ENCODE results near the gene EDEM3. TPM values are rescaled to one million over a fixed set of nuclear protein-coding genes. Genes with fewer than 3 reads are reported as not detected.

Gene EDEM3
- total RNA-seq, 1 donor from 2014 or later = 16.2 TPM

- ChIA-PET CTCF (no interaction called here), POLR2A (no interaction called here)
- Mint-ChIP-seq H3K9me3 (no peaks in the 10 kb centered on the region), H3K36me3 (ENCODE audit: low read depth) (no peaks in the 10 kb centered on the region), H3K4me1 (no peaks in the 10 kb centered on the region), H3K27ac (no peak overlapping the region), H3K27me3 (peaks cover 18% of the 10 kb centered on the region), H3K4me3 (no peak overlapping the region)
- TF ChIP-seq CTCF (IDR thresholded peaks at IDR 0.05) = no peak
- intact Hi-C loops (cut with micrococcal nuclease) = loop anchor here (5.0 kb wide), 1 partner anchor 451 kb away; no protein-coding TSS in a partner anchor
- no peak for DNase-seq
- ATAC-seq (ENCODE audit: low read depth) = no peak
Measured at GRCh38 chr1:184643661-184644060, 111.0 kb downstream of the EDEM3 start.

GRCh38 chr1:184641894-184642293 is 112.8 kb downstream of the EDEM3 start:
- no peaks in the 10 kb centered on the region for H3K4me1 Mint-ChIP-seq
- DNase-seq (no peak), ATAC-seq (ENCODE audit: low read depth) (no peak)
- intact Hi-C loops (cut with micrococcal nuclease) = loop anchor here (5.0 kb wide), 1 partner anchor 450 kb away; no protein-coding TSS in a partner anchor
- H3K9me3 Mint-ChIP-seq = no peaks in the 10 kb centered on the region
- CTCF ChIA-PET = no interaction called here
- POLR2A ChIA-PET = no interaction called here
- H3K27me3 Mint-ChIP-seq = peaks cover 19% of the 10 kb centered on the region
- no peaks in the 10 kb centered on the region for H3K36me3 Mint-ChIP-seq (ENCODE audit: low read depth)
- no peak for TF ChIP-seq CTCF (IDR thresholded peaks at IDR 0.05)
- no peak overlapping the region for H3K27ac Mint-ChIP-seq
- H3K4me3 Mint-ChIP-seq = no peak overlapping the region

- Mint-ChIP-seq H3K4me1 (no peaks in the 10 kb centered on the region), H3K27ac (no peak overlapping the region), H3K4me3 (no peak overlapping the region), H3K9me3 (no peaks in the 10 kb centered on the region), H3K27me3 (peaks cover 19% of the 10 kb centered on the region), H3K36me3 (ENCODE audit: low read depth) (no peaks in the 10 kb centered on the region)
- ChIA-PET CTCF (no interaction called here), POLR2A (no interaction called here)
- no peak for TF ChIP-seq CTCF (IDR thresholded peaks at IDR 0.05)
- ATAC-seq (ENCODE audit: low read depth) (no peak), DNase-seq (no peak)
- intact Hi-C loops (cut with micrococcal nuclease) = loop anchor here (5.0 kb wide), 1 partner anchor 448 kb away; no protein-coding TSS in a partner anchor
Measured at GRCh38 chr1:184640505-184640904, 114.2 kb downstream of the EDEM3 start.

Other genes with a start within 250 kb of the EDEM3 start
- 23.0 and 25.4 TPM in 2 replicates for gene NIBAN1, start 219.7 kb upstream of the EDEM3 start, total RNA-seq

Measured in activated B cell treated with CpG ODN at 0.5 μM for 24 hours (primary cell).